Measurements from ENCODE around the gene NAALADL2. TPM values are rescaled to one million over a fixed set of nuclear protein-coding genes. Genes with fewer than 3 reads are reported as not detected.

NAALADL2 gene
- total and polyA plus RNA-seq, 2 of the 8 experiments (the other 6 are each of a cell fraction or from before 2014, with no cell fraction given) = 0.12 to 0.22 TPM

GRCh38 chr3:175651716-175652115 lies 792.6 kb downstream of the NAALADL2 start:
- H2BK12ac ChIP-seq (ENCODE audit: low read depth, low read length) = no peak overlapping the region
- 95% methylated on average over 5 of the region's 5 CpGs; no CpG with 5 or more reads in 1 of the 2 experiments for WGBS, 2 experiments (ENCODE audit: extremely low coverage in 1 of 2, insufficient coverage in 1 of 2, insufficient read length in 1 of 2, insufficient replicate concordance in 2 of 2, low coverage in 1 of 2, low lambda C conversion rate in 2 of 2, missing lambda C conversion rate in 1 of 2)
- no peaks in the 10 kb centered on the region for H3K36me3 ChIP-seq (ENCODE audit: control insufficient read depth in 2 of 4, insufficient read depth in 4 of 4, low read length in 3 of 4)
- ChIA-PET POLR2A (ENCODE audit: partially characterized antibody) (no interaction called here), CTCF (ENCODE audit: partially characterized antibody) (no interaction called here)
- no peak overlapping the region for H3K9ac ChIP-seq (replicated peaks in 1 of 4; ENCODE audit: extremely low read depth in 1 of 4, low read depth in 3 of 4, low read length in 3 of 4)
- H3K79me1 ChIP-seq (ENCODE audit: low read depth, low read length) = no peaks in the 10 kb centered on the region
- no peak overlapping the region for H2AFZ ChIP-seq (ENCODE audit: low read length)
- no peak for TF ChIP-seq YY1 (IDR thresholded peaks at IDR 0.05; ENCODE audit: low read depth, low read length)
- no peak overlapping the region for H2AK5ac ChIP-seq (ENCODE audit: low read depth, low read length)
- H4K8ac ChIP-seq (ENCODE audit: extremely low read depth, insufficient read depth, low read length) = no peak overlapping the region
- no peak overlapping the region for H4K5ac ChIP-seq (ENCODE audit: insufficient read length, low read depth, low read length)
- H4K91ac ChIP-seq (replicated peaks; ENCODE audit: insufficient read length, low read length) = no peak overlapping the region
- H2BK5ac ChIP-seq (ENCODE audit: low read depth, low read length) = no peak overlapping the region
- H3K4ac ChIP-seq (replicated peaks; ENCODE audit: insufficient read length, low read depth, low read length) = no peak overlapping the region
- H3K4me1 ChIP-seq (replicated peaks in 1 of 4; ENCODE audit: control insufficient read depth in 3 of 4, insufficient read depth in 4 of 4, low read length in 3 of 4) = no peaks in the 10 kb centered on the region
- no peak overlapping the region for H2BK120ac ChIP-seq (replicated peaks; ENCODE audit: low read depth, low read length)
- no peaks in the 10 kb centered on the region for H3K9me3 ChIP-seq (ENCODE audit: insufficient read depth in 2 of 2, low read depth in 1 of 2, low read length in 1 of 2)
- H3K18ac ChIP-seq (ENCODE audit: extremely low read depth, low read length) = no peak overlapping the region
- no peak overlapping the region for H3K4me3 ChIP-seq (ENCODE audit: extremely low read depth in 1 of 4, insufficient read depth in 2 of 4, low read depth in 3 of 4, low read length in 4 of 4)
- H3K14ac ChIP-seq (ENCODE audit: insufficient read length) = no peak overlapping the region
- H2BK15ac ChIP-seq (ENCODE audit: low read length) = no peak overlapping the region
- no peaks in the 10 kb centered on the region for H4K20me1 ChIP-seq (replicated peaks in 1 of 2; ENCODE audit: control insufficient read depth in 1 of 2, insufficient read depth in 2 of 2, low read length in 2 of 2)
- no peak overlapping the region for H2BK20ac ChIP-seq (ENCODE audit: low read length)
- no peak overlapping the region for H3K23ac ChIP-seq (ENCODE audit: insufficient read length)
- FAIRE-seq (no peak), DNase-seq (ENCODE audit: low read depth in 1 of 2, low spot score in 2 of 2) (no peak)
- H3K23me2 ChIP-seq (ENCODE audit: low read depth, low read length) = no peaks in the 10 kb centered on the region; the same call in 1 of the 2 replicates
- H3K79me2 ChIP-seq (ENCODE audit: control insufficient read depth in 1 of 2, insufficient read depth in 2 of 2, low read length in 2 of 2) = no peaks in the 10 kb centered on the region
- H3K27ac ChIP-seq (ENCODE audit: low read depth, low read length) = no peak overlapping the region
- H3K27me3 ChIP-seq (replicated peaks in 1 of 4; ENCODE audit: control insufficient read depth in 3 of 4, extremely low read depth in 1 of 4, insufficient read depth in 3 of 4, low read length in 3 of 4) = no peaks in the 10 kb centered on the region
- no peak overlapping the region for H3K56ac ChIP-seq (replicated peaks; ENCODE audit: insufficient read length, low read depth, low read length)
- no peak overlapping the region for H3K4me2 ChIP-seq (ENCODE audit: insufficient read depth in 1 of 2, low read depth in 2 of 2, low read length in 2 of 2)
